Mononuclear cell (primary cell): ENCODE measurements around the gene TCL1B. TPM values are rescaled to one million over a fixed set of nuclear protein-coding genes. Genes with fewer than 3 reads are reported as not detected.

Source experiments
- H3K27me3 ChIP-seq: 2 replicates; pipeline ENCODE4 v1.6.0; 2011; ENCODE audit warnings: low read length, control low read depth; ENCODE audit not compliant: insufficient read depth
- H3K4me1 ChIP-seq: 2 replicates; pipeline ENCODE4 v1.5.1; 2011; ENCODE audit warnings: mild to moderate bottlenecking, low read length, control low read depth; ENCODE audit not compliant: insufficient read depth
- H3K4me3 ChIP-seq: 2 replicates; pipeline ENCODE4 v1.5.1; 2011; ENCODE audit warnings: mild to moderate bottlenecking, low read length, moderate library complexity
- H3K9me3 ChIP-seq: 2 replicates; pipeline ENCODE4 v1.5.1; 2011; ENCODE audit warnings: low read depth, mild to moderate bottlenecking, control low read depth, low read length
- total RNA-seq: library from RNA; depleted of rRNA; stranded (reverse); fragments of >200 nt; gene quantifications from one replicate; pipeline ENCODE4 v1.2.3, GENCODE V29; 2012

The TCL1B gene, protein sequence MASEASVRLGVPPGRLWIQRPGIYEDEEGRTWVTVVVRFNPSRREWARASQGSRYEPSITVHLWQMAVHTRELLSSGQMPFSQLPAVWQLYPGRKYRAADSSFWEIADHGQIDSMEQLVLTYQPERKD
- 0.21 TPM for total RNA-seq

- H3K9me3 ChIP-seq: no peaks in the 10 kb centered on the region
- H3K27me3 ChIP-seq: no peaks in the 10 kb centered on the region
- no peak within 1 kb of the TSS for H3K4me3 ChIP-seq
- no peaks in the 10 kb centered on the region for H3K4me1 ChIP-seq
These were observed at the start of gene TCL1B for GRCh38 chr14:95685978-95686922. TCL1B (plus strand) TSS chr14:95686426; CDS start chr14:95686468, 42 bp downstream.

GRCh38 chr14:95644981-95645380, 41.2 kb upstream of the TCL1B start:
- Histone ChIP-seq H3K27me3 (no peaks in the 10 kb centered on the region), H3K4me1 (peaks cover 4% of the 10 kb centered on the region), H3K9me3 (no peaks in the 10 kb centered on the region), H3K4me3 (no peak overlapping the region)

- no peaks in the 10 kb centered on the region for H3K27me3 ChIP-seq
- no peak overlapping the region for H3K4me3 ChIP-seq
- H3K4me1 ChIP-seq: peaks cover 4% of the 10 kb centered on the region
- no peaks in the 10 kb centered on the region for H3K9me3 ChIP-seq
These were observed 40.7 kb upstream of the TCL1B start for GRCh38 chr14:95645389-95645996.

GRCh38 chr14:95647926-95648325, 38.3 kb upstream of the TCL1B start:
- Histone ChIP-seq H3K4me1 (peaks cover 15% of the 10 kb centered on the region), H3K9me3 (no peaks in the 10 kb centered on the region), H3K27me3 (no peaks in the 10 kb centered on the region), H3K4me3 (no peak overlapping the region)

GRCh38 chr14:95649230-95649629, 37.0 kb upstream of the TCL1B start:
- Histone ChIP-seq H3K4me1 (peaks cover 18% of the 10 kb centered on the region), H3K9me3 (no peaks in the 10 kb centered on the region), H3K27me3 (no peaks in the 10 kb centered on the region), H3K4me3 (no peak overlapping the region)

- Histone ChIP-seq H3K4me3 (no peak overlapping the region), H3K9me3 (no peaks in the 10 kb centered on the region), H3K27me3 (no peaks in the 10 kb centered on the region), H3K4me1 (peaks cover 14% of the 10 kb centered on the region)
These were observed 35.2 kb upstream of the TCL1B start for GRCh38 chr14:95651028-95651427.

DNA sequence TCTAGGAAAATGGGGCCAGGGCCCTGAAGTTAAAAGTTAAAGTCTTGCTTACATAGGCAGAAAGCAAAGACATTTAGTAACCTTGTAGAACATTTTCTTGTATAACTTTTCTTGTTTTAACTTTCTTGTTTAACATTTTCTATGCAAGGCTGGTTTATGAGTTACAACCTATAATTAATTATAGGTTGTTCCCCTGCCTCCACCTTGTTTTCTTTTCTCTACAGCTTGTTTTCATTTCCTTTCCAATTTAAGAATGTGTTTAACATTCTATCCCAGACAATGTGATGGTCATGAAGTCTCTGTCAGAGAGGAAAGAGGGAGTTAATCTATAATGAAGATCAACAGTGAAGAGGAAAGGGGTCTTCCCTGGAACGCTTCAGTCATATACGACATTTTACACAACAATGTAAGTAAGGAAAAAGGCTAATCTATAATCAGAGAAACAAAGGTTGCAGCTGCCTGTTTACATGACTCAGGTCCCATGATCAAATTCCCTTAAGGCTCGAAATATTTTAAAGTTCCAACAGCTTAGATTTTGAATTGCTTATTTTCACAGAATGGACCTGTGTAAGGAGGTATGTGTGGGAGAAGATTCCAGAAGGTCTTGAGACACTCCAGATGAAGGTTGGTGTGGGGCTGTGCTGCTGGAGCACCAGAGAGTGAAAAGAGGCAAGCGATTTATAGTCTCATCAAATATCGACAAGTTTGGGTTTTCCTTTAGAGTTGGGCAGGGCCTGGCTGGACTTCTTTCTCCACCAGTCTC, 34.2 kb upstream of the TCL1B start:
- peaks cover 14% of the 10 kb centered on the region for H3K4me1 ChIP-seq
- H3K9me3 ChIP-seq: no peaks in the 10 kb centered on the region
- H3K4me3 ChIP-seq: no peak overlapping the region
- no peaks in the 10 kb centered on the region for H3K27me3 ChIP-seq

GRCh38 chr14:95652690-95653089, 33.5 kb upstream of the TCL1B start:
- H3K4me3 ChIP-seq: no peak overlapping the region
- H3K4me1 ChIP-seq: peaks cover 14% of the 10 kb centered on the region
- H3K9me3 ChIP-seq: no peaks in the 10 kb centered on the region
- H3K27me3 ChIP-seq: no peaks in the 10 kb centered on the region

GRCh38 chr14:95655461-95655860, 30.8 kb upstream of the TCL1B start:
- no peaks in the 10 kb centered on the region for H3K27me3 ChIP-seq
- H3K4me3 ChIP-seq: no peak overlapping the region
- no peaks in the 10 kb centered on the region for H3K9me3 ChIP-seq
- peaks cover 14% of the 10 kb centered on the region for H3K4me1 ChIP-seq

DNA sequence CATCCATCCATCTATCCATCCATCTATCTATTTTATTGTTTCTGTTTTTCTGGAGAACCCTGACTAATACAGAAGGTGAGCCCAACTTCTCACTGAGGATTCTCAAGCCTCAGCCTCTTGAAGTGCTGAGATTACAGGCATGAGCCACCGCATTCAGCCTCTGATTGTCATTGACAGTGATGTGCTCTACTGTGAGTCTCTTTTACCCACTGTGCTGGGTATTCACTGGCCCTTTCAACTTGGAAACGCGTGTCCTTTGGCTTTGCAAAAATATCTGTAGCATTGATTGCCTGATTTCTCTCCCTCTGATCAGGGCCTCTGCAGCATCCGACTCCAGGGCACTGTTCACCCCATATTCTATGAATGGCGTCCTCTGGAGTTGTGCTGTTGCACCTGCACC, 29.6 kb upstream of the TCL1B start:
- Histone ChIP-seq H3K27me3 (no peaks in the 10 kb centered on the region), H3K4me3 (no peak overlapping the region), H3K4me1 (peaks cover 5% of the 10 kb centered on the region), H3K9me3 (no peaks in the 10 kb centered on the region)

DNA sequence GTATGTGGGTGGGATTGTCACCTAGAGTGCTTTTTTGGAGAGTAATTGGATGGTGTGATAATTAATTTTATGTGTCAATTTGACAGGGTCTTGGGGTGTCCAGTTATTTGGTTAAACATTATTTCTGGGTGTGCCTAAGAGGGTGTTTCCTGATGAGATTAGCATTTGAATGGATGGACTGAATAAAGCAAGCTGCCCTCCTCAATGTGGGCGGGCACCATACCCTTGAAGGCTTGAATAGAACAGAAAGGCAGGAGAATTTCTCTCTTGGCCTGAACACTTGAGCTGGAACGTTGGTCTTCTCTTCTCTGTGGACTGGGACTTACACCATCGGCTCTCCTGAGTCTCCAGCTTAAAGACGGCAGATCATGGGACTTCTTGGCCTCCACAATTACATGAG, 28.8 kb upstream of the TCL1B start:
- H3K4me1 ChIP-seq: peaks cover 5% of the 10 kb centered on the region
- H3K4me3 ChIP-seq: no peak overlapping the region
- no peaks in the 10 kb centered on the region for H3K9me3 ChIP-seq
- H3K27me3 ChIP-seq: no peaks in the 10 kb centered on the region

DNA sequence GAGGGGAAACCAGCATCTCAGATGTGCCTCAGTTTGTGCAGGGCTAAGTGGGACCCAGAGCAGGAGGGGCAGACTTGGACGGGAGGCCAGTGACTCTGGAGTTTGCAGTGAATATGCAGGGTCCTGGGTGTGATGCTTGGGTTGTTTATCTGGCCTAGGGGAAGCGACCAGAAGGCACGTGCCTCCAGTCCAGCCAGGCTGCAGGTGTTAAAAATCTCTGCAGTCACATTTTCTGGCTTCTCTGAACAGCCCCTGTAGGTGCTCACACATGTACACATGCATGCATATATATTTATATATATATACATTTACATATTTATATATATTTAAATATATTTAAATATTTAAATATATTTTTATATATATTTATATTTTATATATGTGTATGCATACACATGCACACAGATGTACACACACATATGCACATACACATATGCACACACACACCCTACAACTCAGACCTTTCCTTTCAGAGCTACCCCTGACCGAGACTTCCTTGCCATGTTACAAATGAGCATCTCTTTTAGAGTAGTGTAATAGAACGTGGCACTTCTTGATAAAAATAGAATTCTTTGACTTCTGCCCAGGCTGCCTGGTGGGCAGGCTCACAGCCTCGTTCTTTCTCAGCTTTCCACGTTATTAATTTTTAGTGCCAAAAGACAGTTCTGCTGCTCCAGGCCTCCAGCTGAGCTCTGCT, 26.8 kb upstream of the TCL1B start:
- Histone ChIP-seq H3K4me1 (peaks cover 7% of the 10 kb centered on the region), H3K27me3 (no peaks in the 10 kb centered on the region), H3K4me3 (no peak overlapping the region)

GRCh38 chr14:95659990-95660385, 26.2 kb upstream of the TCL1B start:
- Histone ChIP-seq H3K4me3 (no peak overlapping the region), H3K9me3 (no peaks in the 10 kb centered on the region), H3K4me1 (peaks cover 9% of the 10 kb centered on the region), H3K27me3 (no peaks in the 10 kb centered on the region)

More for the DNA sequence above, 26.8 kb upstream of the TCL1B start:
- no peaks in the 10 kb centered on the region for H3K9me3 ChIP-seq

DNA sequence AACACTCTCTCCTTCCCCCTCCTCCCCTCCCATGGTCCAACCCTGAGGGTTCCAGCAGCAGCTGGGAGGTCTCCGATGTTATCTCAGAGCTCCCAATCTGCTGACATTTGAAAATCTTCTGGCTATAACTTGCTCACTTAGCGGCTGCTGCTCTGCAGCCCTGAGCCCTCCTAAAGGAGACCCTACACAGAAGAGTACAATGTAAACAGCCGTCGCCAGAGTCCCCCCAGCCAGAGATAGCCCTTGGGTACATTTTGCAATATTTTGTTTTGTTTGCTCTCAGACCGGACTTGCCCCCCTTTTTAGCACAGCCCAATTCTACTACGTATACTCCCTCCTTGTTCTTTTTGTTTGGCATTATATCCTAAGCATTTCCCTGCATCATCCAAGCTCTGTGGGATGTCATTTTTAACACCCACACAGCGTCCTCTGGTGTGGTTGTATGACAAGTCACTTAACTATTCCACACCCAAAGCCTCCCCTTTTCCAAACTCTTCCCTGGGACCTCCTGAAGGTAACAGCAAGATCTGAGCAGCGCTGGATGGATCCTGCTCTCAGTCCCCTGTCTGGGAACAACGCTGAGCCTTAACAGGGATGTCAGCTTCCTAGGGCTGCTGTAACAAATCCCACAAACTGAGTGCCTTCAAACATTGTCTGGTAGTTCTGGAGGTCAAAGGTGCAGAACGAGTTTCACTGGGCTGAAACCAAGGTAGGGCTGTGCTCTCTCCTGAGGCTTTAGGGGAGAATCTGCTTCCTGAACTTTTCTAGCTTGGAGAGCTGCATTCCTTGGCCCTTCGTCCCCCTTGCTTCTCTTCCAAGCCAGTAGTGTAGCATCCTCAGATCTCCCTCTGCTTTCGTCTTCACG, 25.3 kb upstream of the TCL1B start:
- peaks cover 13% of the 10 kb centered on the region for H3K4me1 ChIP-seq
- no peak overlapping the region for H3K4me3 ChIP-seq
- H3K9me3 ChIP-seq: no peaks in the 10 kb centered on the region
- no peaks in the 10 kb centered on the region for H3K27me3 ChIP-seq
